Germinal center (tissue), 1 donor: ENCODE results near the gene ABCG8.
A peak's percentile ranks its signal among the peaks of the same experiment; 100 is the strongest.
"Not testable (repeated sequence)": the region's sequence is repeated elsewhere in the genome, so short reads cannot be mapped to it uniquely, and the experiment has no call there.

Source experiments
- DNase-seq: peaks from one replicate; pipeline ENCODE4 v3.0.0; 2012; ENCODE audit warnings: mixed read lengths, low spot score

Gene ABCG8

DNA sequence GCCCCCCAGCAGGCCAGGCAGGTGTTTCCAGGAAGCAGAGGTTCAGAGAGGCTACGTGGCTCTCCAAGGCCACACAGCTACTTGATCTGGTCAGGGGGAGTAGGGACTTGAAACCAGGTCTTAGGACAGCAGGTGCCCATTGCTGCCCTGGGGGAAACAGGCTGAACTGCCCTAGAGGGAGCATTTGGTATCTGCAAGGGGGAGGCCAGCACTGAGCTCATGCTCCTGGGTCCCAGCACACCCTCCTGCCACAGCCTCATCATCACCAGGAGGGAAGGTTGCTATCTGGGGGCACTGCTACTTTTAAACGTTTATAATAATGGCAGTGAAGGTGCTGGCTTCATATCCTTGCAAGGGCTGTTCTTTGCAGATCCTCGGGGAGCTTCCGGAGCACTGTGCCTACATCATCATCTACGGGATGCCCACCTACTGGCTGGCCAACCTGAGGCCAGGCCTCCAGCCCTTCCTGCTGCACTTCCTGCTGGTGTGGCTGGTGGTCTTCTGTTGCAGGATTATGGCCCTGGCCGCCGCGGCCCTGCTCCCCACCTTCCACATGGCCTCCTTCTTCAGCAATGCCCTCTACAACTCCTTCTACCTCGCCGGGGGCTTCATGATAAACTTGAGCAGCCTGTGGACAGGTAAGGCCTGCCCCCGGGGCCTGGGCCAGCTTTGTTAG, 36.1 kb downstream of the ABCG8 start:
- DNase-seq = no peak

GRCh38 chr2:43877782-43878464, 39.2 kb downstream of the ABCG8 start:
- DNase-seq = peak; percentile 72

DNA sequence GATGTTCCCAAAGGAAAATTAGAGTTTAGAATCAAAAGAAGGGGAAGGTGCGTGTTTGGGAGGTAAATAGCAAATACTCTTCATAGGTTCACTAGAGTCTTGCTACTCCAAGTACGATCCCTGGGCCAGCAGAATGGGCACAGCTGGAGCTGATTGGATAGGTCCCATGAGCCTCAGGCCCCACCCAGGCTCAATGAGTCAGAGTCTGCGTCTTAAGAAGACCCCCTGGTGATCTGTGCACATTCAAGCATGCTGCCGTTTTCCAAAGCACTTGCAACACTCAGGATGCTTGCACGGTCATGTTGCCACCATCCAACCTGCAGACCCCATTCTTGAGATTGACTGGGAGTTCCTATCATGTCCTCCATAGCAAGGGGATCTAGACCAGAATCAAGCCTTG, 40.5 kb downstream of the ABCG8 start:
- no peak for DNase-seq

DNA sequence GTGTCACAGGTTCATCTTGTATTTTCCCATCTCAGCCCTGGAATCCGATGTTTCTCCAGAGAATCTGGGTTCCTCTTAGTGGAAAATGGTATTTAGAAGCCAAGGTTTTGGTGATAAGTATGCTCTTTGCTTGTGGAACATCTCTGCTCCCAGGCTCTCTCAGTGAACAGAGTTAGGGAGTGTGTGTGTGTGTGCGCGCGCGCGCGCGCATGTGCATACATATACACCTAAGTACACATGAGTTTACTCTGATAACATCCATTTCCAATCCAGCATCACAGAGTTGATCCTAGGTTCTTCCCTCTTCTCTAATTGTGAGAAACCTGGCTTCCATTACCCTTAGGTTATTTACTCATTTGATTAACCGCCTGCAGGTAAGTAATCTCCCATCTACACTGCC, 41.7 kb downstream of the ABCG8 start:
- no peak for DNase-seq

DNA sequence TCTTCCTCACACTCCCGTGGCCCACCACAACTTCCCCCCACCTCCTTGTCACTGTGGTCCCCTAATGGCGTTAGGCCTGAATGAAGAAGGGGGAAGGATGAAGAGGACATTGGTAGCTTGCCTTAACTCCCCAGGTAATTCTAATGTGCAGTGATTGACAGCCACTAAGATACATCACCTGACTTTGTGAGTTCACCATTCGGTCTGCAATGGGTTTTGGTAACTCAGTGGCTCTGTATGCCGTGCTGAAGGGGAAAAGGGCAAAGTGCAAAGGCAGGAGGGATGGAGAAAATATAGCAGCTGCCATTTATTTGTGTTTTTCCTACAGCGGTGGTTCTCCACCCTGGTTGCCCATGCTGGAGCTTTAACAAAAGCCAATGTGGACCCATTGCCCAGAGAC, 42.2 kb downstream of the ABCG8 start:
- no peak for DNase-seq

DNA sequence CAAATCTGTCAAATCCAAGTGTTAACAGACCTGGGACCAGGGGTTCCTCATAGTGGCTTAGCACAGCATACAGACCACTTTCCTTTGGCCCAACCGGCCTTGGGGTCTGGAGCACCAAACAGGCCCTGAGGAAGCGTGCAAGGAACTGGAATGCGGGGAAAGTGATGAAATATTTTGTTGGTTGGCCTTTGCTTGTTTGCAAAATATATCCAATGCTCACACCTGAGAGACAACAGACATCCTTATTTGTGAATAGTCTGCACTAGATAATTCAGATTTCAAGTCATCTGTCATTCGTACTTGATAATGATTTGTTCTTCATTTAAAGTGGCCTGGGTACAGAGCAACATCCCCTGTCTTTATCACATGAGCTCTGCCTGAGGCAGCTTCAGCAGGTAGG, 43.5 kb downstream of the ABCG8 start:
- no peak for DNase-seq

DNA sequence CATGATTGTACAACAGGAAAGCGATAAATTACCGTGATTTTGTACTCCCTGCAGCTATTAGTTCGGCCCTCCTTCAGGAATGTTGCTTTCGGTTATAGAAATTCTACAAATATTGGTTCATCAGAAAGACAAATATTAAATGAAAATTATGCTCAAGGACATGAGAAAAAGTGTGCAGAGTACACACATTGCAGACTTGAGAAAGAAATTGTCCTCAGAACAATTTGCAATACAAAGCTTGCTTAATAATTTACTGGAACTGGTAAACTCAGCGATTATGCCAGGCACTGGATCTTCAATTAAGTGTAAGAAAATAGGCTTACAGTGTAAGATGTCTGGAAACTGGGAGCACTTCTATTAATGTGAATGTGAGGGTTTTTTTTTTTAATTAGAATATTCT, 45.9 kb downstream of the ABCG8 start:
- no peak for DNase-seq

GRCh38 chr2:43885132-43885632, 46.4 kb downstream of the ABCG8 start:
- no peak for DNase-seq

DNA sequence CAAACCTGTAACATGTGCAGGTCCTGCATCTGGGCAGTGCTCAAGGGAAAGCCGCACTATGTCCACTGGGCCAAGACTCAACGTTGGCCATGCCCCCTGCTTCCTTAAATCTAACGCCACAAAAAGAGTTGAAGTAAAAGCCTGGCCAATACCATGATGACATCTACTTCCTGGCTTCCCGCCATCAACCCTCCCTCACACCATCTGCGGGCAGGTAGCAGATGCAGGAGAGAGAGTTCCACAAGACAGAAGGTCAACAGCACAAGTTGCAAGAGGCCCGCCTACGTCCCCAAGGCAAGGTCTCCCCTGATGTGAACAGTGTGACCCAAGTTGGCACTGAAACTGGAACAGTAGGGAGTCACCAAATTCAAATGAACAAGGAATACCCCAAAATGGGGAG, 48.4 kb downstream of the ABCG8 start:
- DNase-seq = no peak

DNA sequence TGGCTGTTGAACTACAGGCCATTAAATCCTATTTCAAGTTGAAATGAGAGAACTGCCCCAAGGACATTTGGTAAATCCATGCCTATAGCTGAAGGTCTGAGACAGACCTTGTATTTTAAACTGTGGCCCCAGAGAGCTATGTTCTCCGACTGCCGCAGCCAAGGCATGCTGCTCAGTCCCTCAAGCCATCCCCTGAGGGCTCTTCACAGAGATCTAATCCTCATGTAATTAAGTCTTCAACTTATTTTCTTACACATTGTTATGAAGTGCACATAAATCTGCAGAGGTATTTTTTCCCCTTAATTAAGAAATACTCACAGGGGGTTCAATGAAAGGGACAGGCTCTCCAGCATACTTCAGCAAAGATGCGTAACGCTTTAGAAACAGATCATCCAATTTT, 50.6 kb downstream of the ABCG8 start:
- no peak for DNase-seq

GRCh38 chr2:43890855-43891254, 52.1 kb downstream of the ABCG8 start:
- DNase-seq = no peak

DNA sequence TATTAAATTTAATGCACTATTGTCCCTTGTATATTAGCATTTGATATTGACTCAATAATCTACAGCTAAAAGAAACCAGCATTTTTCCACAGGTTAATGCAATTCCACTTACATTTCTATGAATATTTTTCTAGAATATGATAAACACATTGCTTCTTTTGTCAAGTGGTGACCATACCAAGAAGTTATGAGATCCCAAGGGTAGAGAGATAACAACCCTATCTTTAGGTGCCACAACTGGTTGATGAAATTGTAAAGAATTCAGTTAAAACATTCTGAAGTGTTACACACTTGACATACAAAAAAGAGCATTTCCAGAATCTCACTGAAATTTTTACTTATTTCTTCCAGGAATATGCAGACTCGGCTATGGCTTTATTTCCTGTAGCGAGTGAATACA, 56.0 kb downstream of the ABCG8 start:
- DNase-seq = no peak

GRCh38 chr2:43896906-43897305, 58.1 kb downstream of the ABCG8 start:
- no peak for DNase-seq

DNA sequence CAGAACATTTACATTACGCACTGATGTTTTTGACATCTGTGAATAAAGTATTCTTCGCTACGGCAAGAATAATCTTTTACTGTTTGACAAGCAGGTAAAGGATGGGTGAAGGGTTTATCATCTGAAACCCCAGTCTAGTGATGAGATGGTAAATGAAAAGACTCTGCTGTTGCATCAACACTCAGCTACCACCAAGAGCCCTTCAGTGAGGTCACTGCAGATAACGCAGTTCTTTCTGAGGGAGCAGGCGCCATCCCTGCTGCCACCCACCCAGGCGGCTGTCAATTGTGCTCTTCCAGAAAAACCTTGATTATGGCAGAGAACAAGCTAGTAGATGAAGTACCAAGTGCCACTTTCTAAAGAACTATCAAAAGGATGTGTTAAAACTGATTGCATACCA, 58.7 kb downstream of the ABCG8 start:
- no peak for DNase-seq

GRCh38 chr2:43898134-43898837, 59.5 kb downstream of the ABCG8 start:
- no peak for DNase-seq

DNA sequence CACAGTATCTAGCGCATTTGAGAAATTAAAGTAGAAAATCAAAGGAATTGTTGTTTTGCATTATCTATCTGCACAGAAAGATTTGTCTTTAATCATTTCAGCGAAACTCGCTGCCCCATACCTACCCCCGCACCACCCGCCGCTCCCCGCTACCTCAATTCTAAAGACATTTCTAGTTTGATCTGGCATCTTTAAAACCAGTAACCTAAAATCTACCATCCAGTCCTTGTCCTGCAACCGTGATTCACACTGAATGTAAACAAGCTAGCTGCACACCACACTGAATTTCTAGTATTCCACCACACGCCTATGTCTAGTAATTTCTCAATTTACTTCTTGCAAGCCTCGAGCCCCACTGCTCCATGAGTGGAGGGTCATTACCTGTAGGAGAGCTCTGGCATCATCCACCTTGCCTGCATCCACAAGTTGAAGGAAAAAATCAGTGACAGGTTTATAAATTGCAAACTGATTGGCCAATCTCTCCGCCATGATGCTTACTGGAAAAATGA, 60.1 kb downstream of the ABCG8 start:
- DNase-seq = no peak

GRCh38 chr2:43899589-43899988, 60.8 kb downstream of the ABCG8 start:
- DNase-seq = no peak

- no peak for DNase-seq
Measured at GRCh38 chr2:43905371-43905803, 66.6 kb downstream of the ABCG8 start.

- no peak for DNase-seq
Measured at GRCh38 chr2:43905871-43906270, 67.1 kb downstream of the ABCG8 start.

- DNase-seq = no peak
Measured at GRCh38 chr2:43906448-43907109, 67.8 kb downstream of the ABCG8 start.

GRCh38 chr2:43911136-43911790, 72.5 kb downstream of the ABCG8 start:
- not testable (repeated sequence) for DNase-seq

- no peak for DNase-seq
Measured at GRCh38 chr2:43924463-43924862, 85.7 kb downstream of the ABCG8 start.
